ENCODE measurements around the gene ERVV-1. TPM values are rescaled to one million over a fixed set of nuclear protein-coding genes. Genes with fewer than 3 reads are reported as not detected.

Gene ERVV-1
- polyA plus RNA-seq, 2 of the 4 experiments (the other 2 are of a cell fraction): not detected

- ChIA-PET POLR2A (no interaction called here), CTCF (interaction anchor here (0.9 kb wide), 1 partner anchor 9 kb away, joined by 8 read pairs; no protein-coding TSS in a partner anchor)
- ATAC-seq: no peak
- no peak overlapping the region for H3K4me2 ChIP-seq
- no peak for DNase-seq (ENCODE audit: low read depth in 1 of 2, low spot score in 1 of 2)
- H3K27ac ChIP-seq: no peak overlapping the region
- no peak for FAIRE-seq
- WGBS (ENCODE audit: missing lambda C conversion rate): 27% methylated on average over 2 of the region's 2 CpGs
- no peak for TF ChIP-seq CBX2 (IDR thresholded peaks at IDR 0.05; ENCODE audit: borderline replicate concordance, low read depth)
- TF ChIP-seq PBX3 (IDR thresholded peaks at IDR 0.05): no peak
- no peak for TF ChIP-seq CEBPB (IDR thresholded peaks at IDR 0.05)
- no peak for TF ChIP-seq REST (IDR thresholded peaks at IDR 0.05)
- TF ChIP-seq ZNF302 (CRISPR knock-in tag; IDR thresholded peaks at IDR 0.05): no peak
- H3K4me3 ChIP-seq: no peak overlapping the region
- H3K9me3 ChIP-seq: peaks cover 88% of the 10 kb centered on the region
- no peaks in the 10 kb centered on the region for H3K4me1 ChIP-seq
Measured at GRCh38 chr19:53034054-53034453, 20.3 kb downstream of the ERVV-1 start.

GRCh38 chr19:53034948-53035675 lies 21.4 kb downstream of the ERVV-1 start:
- FAIRE-seq (no peak), ATAC-seq (no peak), DNase-seq (ENCODE audit: low read depth in 1 of 2, low spot score in 1 of 2) (no peak)
- H3K4me1 ChIP-seq: no peaks in the 10 kb centered on the region
- H3K9me3 ChIP-seq: peaks cover 87% of the 10 kb centered on the region
- H3K4me3 ChIP-seq: no peak overlapping the region
- no peak for TF ChIP-seq MYC (IDR thresholded peaks at IDR 0.05; ENCODE audit: borderline replicate concordance, low read length)
- no peak for TF ChIP-seq NFE2L2 (conservative IDR thresholded peaks at IDR 0.05; ENCODE audit: low read length)
- TF ChIP-seq RARB (CRISPR knock-in tag; IDR thresholded peaks at IDR 0.05): no peak
- TF ChIP-seq GATA3 (IDR thresholded peaks at IDR 0.05; ENCODE audit: borderline replicate concordance): no peak
- TF ChIP-seq MAFK (IDR thresholded peaks at IDR 0.05; ENCODE audit: partially characterized antibody): no peak
- no peak for TF ChIP-seq REST (IDR thresholded peaks at IDR 0.05)
- WGBS (ENCODE audit: missing lambda C conversion rate): 13% methylated on average over 4 of the region's 4 CpGs
- ChIA-PET CTCF (no interaction called here), POLR2A (no interaction called here)
- no peak overlapping the region for H3K4me2 ChIP-seq
- no peak overlapping the region for H3K27ac ChIP-seq

- DNase-seq (ENCODE audit: low read depth in 1 of 2, low spot score in 1 of 2) (no peak), ATAC-seq (no peak), FAIRE-seq (no peak)
Measured at GRCh38 chr19:53037101-53038097, 23.7 kb downstream of the ERVV-1 start.

More at GRCh38 chr19:53037101-53038097, 23.7 kb downstream of the ERVV-1 start:
- Histone ChIP-seq H3K4me3 (no peak overlapping the region), H3K9me3 (peaks cover 85% of the 10 kb centered on the region), H3K4me1 (no peaks in the 10 kb centered on the region), H3K27ac (no peak overlapping the region), H3K4me2 (no peak overlapping the region)
- ChIA-PET CTCF (no interaction called here), POLR2A (no interaction called here)
- TF ChIP-seq E2F6 (IDR thresholded peaks at IDR 0.05; ENCODE audit: borderline replicate concordance, low read depth): no peak
- 55% methylated on average over 52 of the region's 52 CpGs for WGBS (ENCODE audit: missing lambda C conversion rate)

All from A549 (cell line).